A673 (cell line): ENCODE data around the gene SPSB1. TPM values are rescaled to one million over a fixed set of nuclear protein-coding genes. Genes with fewer than 3 reads are reported as not detected.

Source experiments
- BruUV-seq: library from RNA; stranded (reverse); fragments of 400-500 nt; replicated peaks from 2 replicates; lab custom pipeline; 2021; lab: Mats Ljungman, UMichigan
- CTCF ChIA-PET: fragments of 300-600 bp; sonication (Branson Sonifier 250); formaldehyde crosslinking; loops from one replicate; lab custom pipeline; 2022; ENCODE audit warnings: antibody characterized with exemption; lab: Charles Lee
- POLR2A ChIA-PET: fragments of 300-600 bp; sonication (Branson Sonifier 250); formaldehyde crosslinking; loops from one replicate; lab custom pipeline; 2022; ENCODE audit warnings: antibody characterized with exemption; ENCODE audit not compliant: low non-redundant PET; lab: Charles Lee
- DNase-seq: peaks from one replicate; pipeline ENCODE4 v3.0.0-alpha.2; 2015; ENCODE audit warnings: low spot score
- H3K27ac ChIP-seq: fragments of 200-600 bp; sonication (generic); 2 replicates; pipeline ENCODE4 v1.5.1; 2016; ENCODE audit warnings: mixed run types, low read depth, mild to moderate bottlenecking, mixed read lengths, antibody characterized with exemption, low read length; ENCODE audit not compliant: poor library complexity, severe bottlenecking
- H3K27me3 ChIP-seq: fragments of 200-600 bp; sonication (generic); replicated peaks from 2 replicates; pipeline ENCODE4 v1.6.1; 2017; ENCODE audit warnings: mixed run types, low read depth, mild to moderate bottlenecking, mixed read lengths, antibody characterized with exemption, low read length; ENCODE audit not compliant: insufficient read depth, poor library complexity
- H3K36me3 ChIP-seq: fragments of 200-600 bp; sonication (generic); 2 replicates; pipeline ENCODE4 v1.6.1; 2016; ENCODE audit warnings: mixed run types, mild to moderate bottlenecking, mixed read lengths, antibody characterized with exemption, low read length; ENCODE audit not compliant: insufficient read depth, poor library complexity, severe bottlenecking
- H3K4me1 ChIP-seq: fragments of 200-600 bp; sonication (generic); 2 replicates; pipeline ENCODE4 v1.6.1; 2017; ENCODE audit warnings: mixed run types, mild to moderate bottlenecking, mixed read lengths, antibody characterized with exemption, low read length; ENCODE audit not compliant: insufficient read depth, poor library complexity, severe bottlenecking
- H3K4me3 ChIP-seq: fragments of 200-600 bp; sonication (generic); 2 replicates; pipeline ENCODE4 v1.5.1; 2016; ENCODE audit warnings: low read depth, mixed run types, mild to moderate bottlenecking, mixed read lengths, low read length; ENCODE audit not compliant: poor library complexity, severe bottlenecking
- H3K9me3 ChIP-seq: fragments of 200-600 bp; sonication (generic); 2 replicates; pipeline ENCODE4 v1.6.1; 2016; ENCODE audit warnings: mixed run types, low read depth, mild to moderate bottlenecking, mixed read lengths, antibody characterized with exemption, low read length; ENCODE audit not compliant: poor library complexity, severe bottlenecking
- CTCF ChIP-seq: fragments of 300-800, 200-600 bp; sonication (generic); conservative IDR thresholded peaks from 2 replicates; pipeline ENCODE4 v1.5.1; 2017; ENCODE audit warnings: low read depth, mild to moderate bottlenecking, antibody characterized with exemption, low read length, moderate library complexity, mixed read lengths
- EZH2 ChIP-seq: fragments of 200-600 bp; sonication (generic); IDR thresholded peaks from 2 replicates; pipeline ENCODE4 v1.6.1; 2017; ENCODE audit warnings: borderline replicate concordance, low read depth, mild to moderate bottlenecking, mixed read lengths, antibody characterized with exemption, low read length; ENCODE audit not compliant: poor library complexity, severe bottlenecking
- intact Hi-C: fragments of 100-400 bp; cut with micrococcal nuclease; formaldehyde crosslinking; loops from one replicate; pipeline ENCODE4 v1.10.0; 2022; ENCODE audit not compliant: unreplicated experiment
- total RNA-seq: library from RNA; stranded (reverse); gene quantifications from 2 replicates; pipeline ENCODE4 v1.2.3, GENCODE V29; 2021

The SPSB1 gene
- total RNA-seq, 1 experiment from 2014 or later, result 11.8 TPM

- H3K4me1 ChIP-seq, result no peaks in the 10 kb centered on the region
- no peak overlapping the region for H3K27ac ChIP-seq
- H3K4me3 ChIP-seq, result no peak overlapping the region
- no peak for DNase-seq
- no TSS peak for BruUV-seq
- intact Hi-C loops, result no loop called here
- ChIA-PET POLR2A (interaction anchor here (0.7 kb wide), 1 partner anchor 630 kb away, joined by 4 read pairs; no protein-coding TSS in a partner anchor), CTCF (no interaction called here)
- no peaks in the 10 kb centered on the region for H3K36me3 ChIP-seq
- no peak for TF ChIP-seq EZH2
- TF ChIP-seq CTCF, result no peak
- no peaks in the 10 kb centered on the region for H3K27me3 ChIP-seq
- H3K9me3 ChIP-seq, result no peaks in the 10 kb centered on the region
These were observed 28.1 kb downstream of the SPSB1 start for GRCh38 chr1:9320520-9321479.

- no peak overlapping the region for H3K4me3 ChIP-seq
- no peaks in the 10 kb centered on the region for H3K9me3 ChIP-seq
- intact Hi-C loops, result no loop called here
- no TSS peak for BruUV-seq
- TF ChIP-seq EZH2, result no peak
- no peak for TF ChIP-seq CTCF
- no peaks in the 10 kb centered on the region for H3K27me3 ChIP-seq
- no peak overlapping the region for H3K27ac ChIP-seq
- POLR2A ChIA-PET, result interaction anchor here (0.7 kb wide), 1 partner anchor 630 kb away, joined by 4 read pairs; no protein-coding TSS in a partner anchor
- CTCF ChIA-PET, result no interaction called here
- DNase-seq, result no peak
- H3K4me1 ChIP-seq, result no peaks in the 10 kb centered on the region
- H3K36me3 ChIP-seq, result no peaks in the 10 kb centered on the region
These were observed 28.8 kb downstream of the SPSB1 start for GRCh38 chr1:9321480-9321849.

GRCh38 chr1:9321986-9322660 lies 29.4 kb downstream of the SPSB1 start:
- Histone ChIP-seq H3K27me3 (no peaks in the 10 kb centered on the region), H3K4me3 (no peak overlapping the region), H3K36me3 (no peaks in the 10 kb centered on the region), H3K9me3 (no peaks in the 10 kb centered on the region), H3K4me1 (no peaks in the 10 kb centered on the region), H3K27ac (no peak overlapping the region)
- no peak for DNase-seq
- intact Hi-C loops, result no loop called here
- TF ChIP-seq EZH2, result no peak
- no peak for TF ChIP-seq CTCF
- CTCF ChIA-PET, result no interaction called here
- BruUV-seq, result no TSS peak
- POLR2A ChIA-PET, result interaction anchor here (0.7 kb wide), 1 partner anchor 629 kb away, joined by 4 read pairs; no protein-coding TSS in a partner anchor
